ENCODE data around the gene KIAA1549.
"Not testable (repeated sequence)": the region's sequence is repeated elsewhere in the genome, so short reads cannot be mapped to it uniquely, and the experiment has no call there.

Gene KIAA1549

DNA sequence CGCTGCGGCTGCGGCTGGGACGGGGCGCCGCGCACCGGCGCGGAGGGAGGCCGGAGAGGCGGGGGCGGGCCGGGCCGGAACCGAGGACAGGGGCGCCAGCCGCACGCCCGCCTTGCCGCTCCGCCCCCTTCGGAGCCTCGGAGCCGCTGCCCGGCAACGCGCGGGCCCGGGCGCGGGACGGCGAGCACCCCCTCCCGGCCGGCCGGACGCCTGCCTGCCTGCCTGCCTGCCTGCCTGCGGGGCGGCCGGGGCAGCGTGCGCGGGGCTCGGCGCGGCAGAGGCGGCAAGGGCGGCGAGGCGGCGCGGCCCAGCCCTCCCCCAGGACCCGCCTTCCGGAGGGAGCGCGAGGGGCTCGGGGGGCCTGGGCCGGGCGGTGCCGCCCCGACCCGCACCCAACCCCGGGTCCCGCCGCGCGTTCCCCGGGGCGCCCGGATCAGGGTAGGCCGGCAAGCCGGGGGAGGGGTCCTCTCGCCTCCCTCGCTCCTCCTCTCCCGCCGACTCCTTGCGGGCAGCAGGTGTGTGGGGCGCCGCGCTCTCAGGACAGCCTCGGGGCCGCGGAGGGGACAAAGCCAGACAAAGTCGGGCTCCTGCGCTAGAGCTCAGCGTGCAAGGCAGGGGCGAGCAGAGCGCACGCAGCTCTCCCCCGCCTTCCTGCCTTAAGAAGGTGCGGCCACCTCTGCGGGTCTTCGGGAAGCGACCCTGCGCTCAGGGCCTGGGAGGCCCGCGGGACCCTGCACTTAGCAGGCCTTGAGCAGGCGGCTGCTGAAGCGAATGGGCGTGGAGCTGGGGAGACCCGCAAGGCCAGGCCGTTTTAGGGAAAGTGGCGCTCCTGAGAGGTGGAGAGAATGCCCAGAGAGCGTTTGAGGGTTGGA is at the start of gene KIAA1549:
KIAA1549 (minus strand) TSS at position 58 of the 872 bp plus-strand sequence. CDS start 120 bp downstream, outside the sequence.
- peak within 1 kb of the TSS; percentile 90 to 94 for H3K4me3 Mint-ChIP-seq
- no peaks in the 10 kb centered on the region for H3K36me3 Mint-ChIP-seq
- peak within 1 kb of the TSS; percentile 79 for H3K27ac Mint-ChIP-seq
- H3K9me3 Mint-ChIP-seq: no peaks in the 10 kb centered on the region
- DNase-seq: peak; percentile 38
- H3K27me3 Mint-ChIP-seq: peaks cover 37 to 47% of the 10 kb centered on the region in 2 donors
- peak; percentile 88 to 91 for ATAC-seq (replicated peaks)
- H3K4me1 Mint-ChIP-seq: peaks cover 4 to 15% of the 10 kb centered on the region in 2 donors

DNA sequence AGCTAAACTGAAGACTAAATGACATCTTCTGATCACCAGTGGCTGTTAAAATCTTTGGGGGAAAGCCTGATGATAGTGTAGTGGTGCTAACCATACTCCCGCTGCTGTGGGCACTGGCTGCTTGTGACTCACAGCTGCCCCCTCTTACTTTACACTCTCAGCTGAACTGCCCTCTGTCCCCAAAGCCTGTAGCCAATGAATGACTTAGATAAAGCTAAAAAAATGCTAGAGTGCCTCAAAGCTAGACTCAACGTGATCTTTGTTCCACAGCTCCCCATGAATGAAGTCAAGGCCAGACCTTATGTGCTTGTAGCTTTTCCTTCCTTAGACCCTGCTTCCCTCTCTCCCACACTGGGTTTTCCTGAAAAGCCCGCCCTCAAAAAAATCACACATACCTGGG is 48.2 kb upstream of the KIAA1549 start:
- H3K27ac Mint-ChIP-seq: no peak overlapping the region
- H3K27me3 Mint-ChIP-seq: no peaks in the 10 kb centered on the region
- peaks cover 55 to 60% of the 10 kb centered on the region in 2 donors for H3K36me3 Mint-ChIP-seq
- H3K9me3 Mint-ChIP-seq: no peaks in the 10 kb centered on the region
- H3K4me1 Mint-ChIP-seq: peaks cover 0 to 7% of the 10 kb centered on the region in 2 donors
- DNase-seq: no peak
- no peak for ATAC-seq (replicated peaks)
- no peak overlapping the region for H3K4me3 Mint-ChIP-seq

DNA sequence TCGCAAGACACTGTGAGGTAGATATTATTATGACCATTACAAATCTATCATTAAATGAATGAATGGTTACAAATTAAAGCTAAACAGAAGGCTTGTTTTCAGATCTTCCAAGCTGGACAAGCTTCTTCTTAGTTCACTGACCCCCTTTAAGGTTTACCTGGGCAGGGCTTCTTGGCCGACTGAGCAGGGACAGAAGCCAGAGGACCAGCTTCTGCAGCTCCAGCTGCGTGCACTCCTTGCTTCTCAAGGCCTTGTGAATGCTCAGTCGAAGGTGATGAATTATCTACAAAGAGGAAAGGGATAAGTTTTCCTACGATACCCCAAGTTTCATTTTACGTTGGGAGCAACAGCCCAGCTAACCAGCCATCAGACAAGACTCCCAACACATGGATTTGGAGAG is 45.4 kb upstream of the KIAA1549 start:
- no peak overlapping the region for H3K27ac Mint-ChIP-seq
- no peaks in the 10 kb centered on the region for H3K27me3 Mint-ChIP-seq
- ATAC-seq (replicated peaks) (no peak), DNase-seq (no peak)
- H3K4me3 Mint-ChIP-seq: no peak overlapping the region
- peaks cover 59 to 64% of the 10 kb centered on the region in 2 donors for H3K36me3 Mint-ChIP-seq
- H3K4me1 Mint-ChIP-seq: no peaks in the 10 kb centered on the region
- no peaks in the 10 kb centered on the region for H3K9me3 Mint-ChIP-seq

DNA sequence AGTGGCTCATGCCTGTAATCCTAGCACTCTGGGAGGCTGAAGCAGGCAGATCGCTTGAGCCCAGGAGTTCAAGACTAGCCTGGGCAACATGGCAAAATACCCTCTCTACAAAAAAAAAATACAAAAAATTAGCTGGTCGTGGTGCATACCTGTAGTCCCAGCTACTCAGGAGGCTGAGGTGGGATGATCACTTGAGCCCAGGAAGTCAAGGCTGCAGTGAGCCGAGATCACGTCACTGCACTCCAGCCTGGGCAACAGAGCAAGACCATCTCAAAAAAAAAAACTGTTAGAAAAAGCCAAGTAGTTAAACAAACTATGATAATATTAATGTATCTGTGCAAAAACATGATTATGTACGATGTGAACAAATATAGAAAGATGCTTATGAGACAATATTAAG is 44.7 kb upstream of the KIAA1549 start:
- not testable (repeated sequence) for H3K4me3 Mint-ChIP-seq; H3K9me3 Mint-ChIP-seq; ATAC-seq (replicated peaks); H3K27ac Mint-ChIP-seq; H3K27me3 Mint-ChIP-seq; DNase-seq; H3K4me1 Mint-ChIP-seq
- H3K36me3 Mint-ChIP-seq: peaks cover 56 to 58% of the 10 kb centered on the region in 2 donors

DNA sequence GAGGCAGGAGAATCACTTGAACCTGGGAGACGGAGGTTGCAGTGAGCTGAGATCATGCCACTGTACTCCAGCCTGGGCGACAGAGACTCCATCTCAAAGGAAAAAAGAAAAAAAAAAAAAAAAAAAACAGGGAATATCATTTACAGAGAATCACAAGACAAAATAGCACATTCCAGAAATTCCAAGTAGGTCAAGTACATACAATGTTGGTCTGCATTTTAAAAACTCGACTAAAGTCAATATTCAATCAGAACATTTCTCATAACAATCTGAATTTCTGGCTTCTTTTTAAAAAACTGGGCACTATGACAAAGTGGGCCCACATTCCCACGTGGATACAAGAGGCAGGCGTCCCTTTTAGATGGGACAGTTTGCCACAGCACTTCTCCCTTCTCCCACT is 41.9 kb upstream of the KIAA1549 start:
- Mint-ChIP-seq H3K27me3 (no peaks in the 10 kb centered on the region), H3K4me1 (no peaks in the 10 kb centered on the region), H3K9me3 (no peaks in the 10 kb centered on the region), H3K27ac (no peak overlapping the region), H3K4me3 (no peak overlapping the region), H3K36me3 (peaks cover 38 to 42% of the 10 kb centered on the region in 2 donors)
- DNase-seq (no peak), ATAC-seq (replicated peaks) (no peak)

DNA sequence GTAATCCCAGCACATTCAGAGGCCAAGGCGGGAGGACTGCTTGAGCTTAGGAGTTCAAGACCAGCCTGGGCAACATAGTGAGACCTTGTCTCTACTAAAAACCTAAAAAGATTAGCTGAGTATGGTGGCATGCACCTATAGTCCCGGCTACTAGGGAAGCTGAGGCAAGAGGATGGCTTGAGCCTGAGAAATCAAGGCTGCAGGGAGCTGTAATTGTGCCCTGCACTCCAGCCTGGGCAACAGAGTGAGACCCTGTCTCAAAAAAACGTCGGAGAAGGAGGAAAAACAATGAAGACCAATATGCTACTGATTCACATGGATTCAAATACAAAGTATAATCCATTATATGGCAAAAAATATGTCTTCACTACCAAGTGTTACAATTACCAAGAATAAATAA is 41.1 kb upstream of the KIAA1549 start:
- no peak overlapping the region for H3K4me3 Mint-ChIP-seq
- no peaks in the 10 kb centered on the region for H3K27me3 Mint-ChIP-seq
- no peak overlapping the region for H3K27ac Mint-ChIP-seq
- H3K9me3 Mint-ChIP-seq: no peaks in the 10 kb centered on the region
- peaks cover 0 to under 1% of the 10 kb centered on the region in 2 donors for H3K4me1 Mint-ChIP-seq
- no peak for DNase-seq
- ATAC-seq (replicated peaks): no peak
- peaks cover 35 to 38% of the 10 kb centered on the region in 2 donors for H3K36me3 Mint-ChIP-seq

DNA sequence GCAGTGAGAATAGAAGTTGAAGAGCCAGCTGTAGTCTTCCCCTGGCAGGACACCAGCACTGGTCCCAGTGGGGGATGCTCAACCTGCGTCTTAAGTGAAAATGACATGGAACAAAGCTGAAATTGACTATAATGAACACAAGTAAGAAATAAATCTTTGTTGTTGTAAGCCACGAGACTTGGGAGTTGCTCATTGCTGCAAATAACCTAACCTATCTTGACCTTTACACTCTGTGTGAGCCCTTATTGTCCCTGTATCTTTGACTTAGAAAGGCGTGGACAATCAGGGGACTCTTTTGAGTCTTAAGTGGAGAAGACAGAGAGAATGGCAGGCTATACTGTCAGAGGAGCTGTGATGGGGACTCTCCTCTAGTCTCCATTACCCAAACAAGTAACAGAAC is 37.7 kb upstream of the KIAA1549 start:
- Mint-ChIP-seq H3K27me3 (no peaks in the 10 kb centered on the region), H3K9me3 (no peaks in the 10 kb centered on the region), H3K27ac (no peak overlapping the region), H3K4me3 (no peak overlapping the region), H3K4me1 (peaks cover 0 to 7% of the 10 kb centered on the region in 2 donors), H3K36me3 (peaks cover 19 to 21% of the 10 kb centered on the region in 2 donors)
- ATAC-seq (replicated peaks): no peak
- no peak for DNase-seq

DNA sequence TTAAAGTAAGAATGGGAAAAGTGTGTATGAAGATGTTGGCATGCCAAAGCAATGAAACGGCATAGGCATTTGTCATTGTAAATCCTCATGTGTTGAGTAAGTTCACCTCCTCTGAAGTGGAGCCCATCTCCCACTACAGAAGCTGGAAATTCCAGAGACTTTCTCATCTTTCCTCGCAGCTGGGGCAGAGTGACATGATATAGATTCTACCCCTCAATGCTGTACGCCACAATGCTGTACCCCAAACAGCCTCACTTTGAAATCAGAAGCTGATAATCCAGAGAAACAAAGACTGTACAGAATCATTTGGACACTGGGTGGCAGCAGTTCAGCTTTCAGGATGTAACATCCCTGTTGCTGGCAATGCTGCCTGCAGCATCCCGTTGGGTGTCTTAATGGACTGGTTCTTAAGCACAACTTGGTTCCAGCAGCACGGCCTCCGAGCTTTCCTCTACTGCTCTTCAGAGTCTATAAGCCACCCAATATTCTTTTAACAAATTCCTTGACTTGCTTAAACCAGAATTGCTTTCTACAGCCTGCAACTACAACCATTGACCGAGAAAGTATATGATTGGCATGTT is 35.8 kb upstream of the KIAA1549 start:
- no peak overlapping the region for H3K27ac Mint-ChIP-seq
- no peaks in the 10 kb centered on the region for H3K9me3 Mint-ChIP-seq
- H3K27me3 Mint-ChIP-seq: peaks cover 0 to 4% of the 10 kb centered on the region in 2 donors
- DNase-seq (peak; percentile 26), ATAC-seq (replicated peaks) (peak; percentile 83 to 93)
- H3K4me1 Mint-ChIP-seq: peaks cover 0 to 7% of the 10 kb centered on the region in 2 donors
- peaks cover 4 to 6% of the 10 kb centered on the region in 2 donors for H3K36me3 Mint-ChIP-seq
- no peak overlapping the region for H3K4me3 Mint-ChIP-seq

DNA sequence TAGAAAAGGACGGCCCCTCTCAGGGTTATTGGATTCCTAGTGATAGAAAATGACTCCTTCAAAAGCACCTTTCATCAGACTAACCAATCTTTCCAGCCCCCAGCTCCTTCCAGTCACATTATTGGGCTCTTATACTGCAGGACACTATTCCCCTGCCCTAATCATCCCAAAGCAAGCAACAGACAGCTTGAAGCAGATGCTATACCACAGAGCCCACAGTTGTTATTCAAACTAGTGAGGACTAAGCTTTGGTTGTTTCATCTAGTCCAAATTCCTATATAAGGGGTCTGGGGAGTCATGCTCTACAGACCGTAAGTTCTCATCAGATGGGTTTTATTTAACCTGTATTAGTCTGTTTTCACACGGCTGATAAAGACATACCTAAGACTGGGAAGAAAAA is 30.2 kb upstream of the KIAA1549 start:
- H3K9me3 Mint-ChIP-seq: peaks cover 0 to 2% of the 10 kb centered on the region in 2 donors
- no peak overlapping the region for H3K27ac Mint-ChIP-seq
- DNase-seq (no peak), ATAC-seq (replicated peaks) (no peak)
- H3K4me3 Mint-ChIP-seq: no peak overlapping the region
- peaks cover 0 to 8% of the 10 kb centered on the region in 2 donors for H3K27me3 Mint-ChIP-seq
- H3K36me3 Mint-ChIP-seq: no peaks in the 10 kb centered on the region
- H3K4me1 Mint-ChIP-seq: no peaks in the 10 kb centered on the region

DNA sequence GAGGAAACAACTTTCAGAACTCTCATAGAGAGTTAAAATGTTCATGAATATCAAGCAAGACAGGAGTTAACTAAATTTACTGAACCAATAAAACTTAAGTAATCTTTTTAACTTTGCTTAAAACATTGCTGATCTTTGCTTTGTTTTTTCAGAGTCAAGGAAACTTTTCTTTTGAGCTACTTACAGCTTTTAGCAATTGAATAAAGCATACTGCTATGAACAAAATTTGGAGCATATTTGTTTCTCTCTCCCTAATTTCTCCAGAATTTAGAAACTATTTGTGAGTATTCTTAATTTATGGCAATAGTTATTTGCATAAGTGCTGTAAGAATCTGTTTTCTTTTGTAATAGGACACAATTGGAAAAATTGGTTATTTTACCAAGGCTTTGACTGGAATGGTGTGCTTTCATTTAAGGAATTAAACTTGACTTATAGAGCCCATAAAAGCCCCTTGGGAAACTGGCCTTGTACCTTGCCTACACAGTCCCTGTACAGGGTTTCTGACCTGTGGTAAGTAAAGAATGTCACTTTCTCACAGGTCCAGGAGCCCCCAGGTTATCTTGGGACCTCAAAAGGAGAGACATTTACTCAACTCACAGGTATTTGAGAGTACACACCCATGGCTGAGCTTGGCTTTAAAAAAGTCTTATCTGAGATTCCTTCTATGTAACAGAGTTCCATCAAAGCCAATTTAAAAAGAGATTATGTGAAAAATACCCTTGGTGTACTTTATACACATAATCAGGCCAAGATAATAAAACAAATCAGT is 23.3 kb upstream of the KIAA1549 start:
- peaks cover 9 to 10% of the 10 kb centered on the region in 2 donors for H3K27me3 Mint-ChIP-seq
- no peak overlapping the region for H3K27ac Mint-ChIP-seq
- ATAC-seq (replicated peaks) (no peak), DNase-seq (no peak)
- peaks cover 0 to 3% of the 10 kb centered on the region in 2 donors for H3K36me3 Mint-ChIP-seq
- H3K9me3 Mint-ChIP-seq: peaks cover 8 to 11% of the 10 kb centered on the region in 2 donors
- no peaks in the 10 kb centered on the region for H3K4me1 Mint-ChIP-seq
- no peak overlapping the region for H3K4me3 Mint-ChIP-seq

DNA sequence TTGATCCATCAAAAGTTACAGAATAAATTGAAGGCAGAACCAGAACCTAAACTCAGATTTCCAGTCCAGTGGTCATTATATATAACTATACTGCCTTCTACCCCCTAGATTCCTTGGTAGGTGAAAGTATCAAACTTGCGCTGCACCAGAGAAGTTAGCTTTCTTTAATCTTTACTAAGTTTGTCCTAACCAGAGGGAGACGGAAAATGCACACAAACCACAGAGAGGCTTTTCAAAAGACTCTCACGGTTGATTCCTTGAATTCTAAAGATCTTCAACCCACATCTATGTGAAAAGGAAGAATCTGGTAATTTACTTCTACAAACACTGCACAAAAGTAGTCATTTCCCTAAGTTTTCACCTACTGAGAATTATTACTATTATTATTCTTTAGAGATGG is 18.2 kb upstream of the KIAA1549 start:
- no peak for ATAC-seq (replicated peaks)
- H3K27me3 Mint-ChIP-seq: peaks cover 7 to 9% of the 10 kb centered on the region in 2 donors

DNA sequence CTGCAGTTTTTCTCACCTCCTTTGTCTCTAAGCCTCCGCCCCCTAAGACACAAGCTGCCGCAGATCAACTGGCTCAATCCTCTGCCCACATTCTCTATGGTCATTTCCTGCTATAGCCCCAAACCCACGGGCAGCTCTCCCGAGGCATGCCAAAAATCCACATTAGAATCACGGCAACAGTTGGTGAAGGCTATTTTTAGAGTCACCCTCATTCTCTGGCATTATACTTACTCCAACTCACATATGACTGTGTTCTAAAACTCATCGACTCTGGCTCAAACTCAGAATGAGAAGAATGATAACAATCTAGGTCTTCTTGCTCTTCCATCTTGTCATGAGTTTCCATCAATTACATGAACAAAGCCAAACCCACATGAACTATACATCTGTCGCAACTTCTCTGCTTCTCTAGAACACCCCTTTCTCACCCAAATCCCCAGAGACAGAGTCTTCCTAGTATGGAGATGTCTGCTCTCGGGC is 10.9 kb upstream of the KIAA1549 start:
- Mint-ChIP-seq H3K27ac (no peak overlapping the region), H3K4me3 (no peak overlapping the region), H3K9me3 (no peaks in the 10 kb centered on the region), H3K36me3 (no peaks in the 10 kb centered on the region), H3K4me1 (no peaks in the 10 kb centered on the region), H3K27me3 (peaks cover 22 to 24% of the 10 kb centered on the region in 2 donors)
- ATAC-seq (replicated peaks) (no peak), DNase-seq (no peak)

More for the DNA sequence above, 18.2 kb upstream of the KIAA1549 start:
- Mint-ChIP-seq H3K4me1 (no peaks in the 10 kb centered on the region), H3K36me3 (peaks cover 0 to 3% of the 10 kb centered on the region in 2 donors), H3K9me3 (peaks cover 0 to 7% of the 10 kb centered on the region in 2 donors), H3K27ac (no peak overlapping the region), H3K4me3 (no peak overlapping the region)
- no peak for DNase-seq

DNA sequence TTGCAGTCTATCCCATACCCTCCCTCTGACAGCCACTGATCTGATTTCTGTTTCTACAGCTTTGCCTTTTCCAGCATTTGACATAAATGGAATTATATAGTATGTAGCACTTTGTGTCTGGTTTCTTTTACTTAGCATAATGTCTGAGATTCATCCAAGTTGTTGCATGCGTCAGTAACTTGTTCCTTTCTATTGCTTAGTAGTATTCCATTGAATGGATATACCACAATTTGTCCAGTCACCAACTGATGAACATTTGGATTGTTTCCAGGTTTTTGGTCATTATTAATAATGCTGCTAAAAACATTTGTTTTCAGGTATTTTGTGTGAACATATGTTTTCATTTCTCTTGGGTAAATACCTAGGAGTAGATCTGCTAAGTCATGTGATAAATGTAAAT is 6.5 kb upstream of the KIAA1549 start:
- H3K9me3 Mint-ChIP-seq: no peaks in the 10 kb centered on the region
- DNase-seq (no peak), ATAC-seq (replicated peaks) (no peak)
- H3K36me3 Mint-ChIP-seq: no peaks in the 10 kb centered on the region
- peaks cover 22 to 29% of the 10 kb centered on the region in 2 donors for H3K27me3 Mint-ChIP-seq
- no peak overlapping the region for H3K4me3 Mint-ChIP-seq
- H3K4me1 Mint-ChIP-seq: no peaks in the 10 kb centered on the region
- no peak overlapping the region for H3K27ac Mint-ChIP-seq

DNA sequence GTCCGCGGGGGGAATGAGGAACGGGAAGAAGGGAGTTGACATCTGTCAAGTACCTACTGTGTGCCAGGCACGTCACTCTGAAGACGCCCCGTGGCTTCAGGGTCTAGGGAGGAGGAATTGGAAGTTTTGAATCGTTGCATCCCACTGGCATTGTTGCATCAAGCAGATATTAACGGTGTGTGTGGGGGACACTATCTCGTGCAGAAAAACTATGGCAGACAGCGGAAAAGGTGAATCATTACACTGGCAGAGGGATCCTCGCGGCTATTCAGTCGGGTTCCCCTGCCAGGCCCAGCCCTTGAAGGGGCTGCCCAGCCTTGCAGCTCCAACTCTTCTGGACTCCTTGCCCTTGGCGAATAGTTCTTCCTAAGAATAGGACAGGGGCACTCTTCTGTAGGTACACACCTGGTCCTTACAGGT is 1.0 kb upstream of the KIAA1549 start:
- no peak overlapping the region for H3K27ac Mint-ChIP-seq
- no peak for ATAC-seq (replicated peaks)
- H3K4me3 Mint-ChIP-seq: peak overlapping the region; percentile 68 to 78
- no peaks in the 10 kb centered on the region for H3K36me3 Mint-ChIP-seq
- peaks cover 37 to 47% of the 10 kb centered on the region in 2 donors for H3K27me3 Mint-ChIP-seq
- H3K9me3 Mint-ChIP-seq: no peaks in the 10 kb centered on the region
- H3K4me1 Mint-ChIP-seq: peaks cover 4 to 15% of the 10 kb centered on the region in 2 donors
- DNase-seq: no peak
